SU-DHL-6 (cell line): ENCODE results near the gene LITAFD.
"Not testable (repeated sequence)": the region's sequence is repeated elsewhere in the genome, so short reads cannot be mapped to it uniquely, and the experiment has no call there.

ENCODE experiments used
- H2AFZ ChIP-seq: fragments of 200-600 bp; sonication (generic); 2 replicates; pipeline ENCODE4 v1.6.1; 2014; ENCODE audit warnings: low read depth, mild to moderate bottlenecking, moderate library complexity, mixed read lengths, antibody characterized with exemption, low read length; ENCODE audit not compliant: severe bottlenecking
- H3F3A ChIP-seq: fragments of 200-600 bp; shearing (Covaris generic); 2 replicates; pipeline ENCODE4 v1.6.0; 2016; ENCODE audit warnings: antibody characterized with exemption, mild to moderate bottlenecking; ENCODE audit not compliant: insufficient read depth
- H3K27ac ChIP-seq: fragments of 200-600 bp; sonication (generic); 2 replicates; pipeline ENCODE4 v1.5.1; 2016; ENCODE audit warnings: low read depth, mild to moderate bottlenecking, low read length, moderate library complexity, mixed read lengths
- H3K27me3 ChIP-seq: fragments of 200-600 bp; sonication (generic), shearing (Covaris generic); 2 replicates; pipeline ENCODE4 v1.6.0; 2014; ENCODE audit warnings: mild to moderate bottlenecking, low read length
- H3K36me3 ChIP-seq: fragments of 200-600 bp; sonication (generic); 2 replicates; pipeline ENCODE4 v1.6.1; 2014; ENCODE audit warnings: mild to moderate bottlenecking, low read length, mixed read lengths
- H3K4me2 ChIP-seq: fragments of 300-600, 200-600 bp; shearing (Covaris generic), sonication (generic); 2 replicates; pipeline ENCODE4 v1.6.0; 2014; ENCODE audit warnings: low read length, low read depth, mild to moderate bottlenecking; ENCODE audit not compliant: poor library complexity, severe bottlenecking
- H3K4me3 ChIP-seq: fragments of 200-600 bp; sonication (generic); 2 replicates; pipeline ENCODE4 v1.5.1; 2014; ENCODE audit warnings: antibody characterized with exemption, low read length, mild to moderate bottlenecking, mixed read lengths; ENCODE audit not compliant: insufficient read depth, poor library complexity, severe bottlenecking
- H3K79me2 ChIP-seq: fragments of 200-600 bp; sonication (generic); 2 replicates; pipeline ENCODE4 v1.6.1; 2014; ENCODE audit warnings: mild to moderate bottlenecking, low read length, moderate library complexity; ENCODE audit not compliant: insufficient read depth
- H3K9ac ChIP-seq: fragments of 200-600 bp; sonication (generic); 2 replicates; pipeline ENCODE4 v1.7.0; 2014; ENCODE audit warnings: mild to moderate bottlenecking, low read length
- H3K9me2 ChIP-seq: fragments of 200-600 bp; sonication (generic); replicated peaks from 2 replicates; pipeline ENCODE4 v1.6.1; 2014; ENCODE audit warnings: low read length; ENCODE audit not compliant: insufficient read depth
- H3K9me3 ChIP-seq: fragments of 200-600 bp; sonication (generic); 2 replicates; pipeline ENCODE4 v1.6.1; 2014; ENCODE audit warnings: low read length, mixed read lengths; ENCODE audit not compliant: insufficient read depth
- H4K20me1 ChIP-seq: fragments of 200-600 bp; sonication (generic); 2 replicates; pipeline ENCODE4 v1.6.1; 2014; ENCODE audit warnings: low read depth, mild to moderate bottlenecking, antibody characterized with exemption, low read length, moderate library complexity, mixed read lengths
- CTCF ChIP-seq: fragments of 200-600 bp; sonication (generic); IDR thresholded peaks from one replicate; pipeline ENCODE4 v1.5.1; 2017; ENCODE audit warnings: antibody characterized with exemption, mild to moderate bottlenecking, low read length, moderate library complexity; ENCODE audit not compliant: insufficient read depth, poor library complexity, severe bottlenecking
- EZH2phosphoT487 ChIP-seq: fragments of 200-600 bp; sonication (generic), shearing (Covaris generic); conservative IDR thresholded peaks from 2 replicates; pipeline ENCODE4 v1.6.1; 2018; ENCODE audit warnings: mild to moderate bottlenecking, antibody characterized with exemption, low read length, moderate library complexity, mixed read lengths

LITAFD gene

GRCh38 chr16:8872967-8873865, 8.9 kb upstream of the LITAFD start:
- Histone ChIP-seq H4K20me1 (no peaks in the 10 kb centered on the region), H3K9me3 (no peaks in the 10 kb centered on the region)
- TF ChIP-seq EZH2phosphoT487 (no peak), CTCF (no peak)

DNA sequence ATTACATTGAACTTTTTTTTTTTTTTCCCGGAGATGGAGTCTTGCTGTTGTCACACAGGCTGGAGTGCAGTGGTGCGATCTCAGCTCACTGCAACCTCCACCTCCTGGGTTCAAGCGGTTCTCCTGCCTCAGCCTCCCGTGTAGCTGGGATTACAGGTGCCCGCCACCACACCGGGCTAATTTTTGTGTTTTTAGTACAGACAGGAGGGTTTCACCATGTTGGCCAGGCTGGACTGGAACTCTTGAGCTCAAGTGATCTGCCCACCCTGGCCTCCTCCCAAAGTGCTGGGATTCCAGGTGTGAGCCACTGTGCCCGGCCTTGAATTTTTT, 8.3 kb upstream of the LITAFD start:
- H4K20me1 ChIP-seq, H3K27me3 ChIP-seq, H3F3A ChIP-seq, H3K4me2 ChIP-seq, H3K27ac ChIP-seq, H3K9ac ChIP-seq, H3K9me2 ChIP-seq, H3K36me3 ChIP-seq, H3K9me3 ChIP-seq, H3K79me2 ChIP-seq, H2AFZ ChIP-seq, H3K4me3 ChIP-seq: not testable (repeated sequence)

More at GRCh38 chr16:8872967-8873865, 8.9 kb upstream of the LITAFD start:
- Histone ChIP-seq H3K36me3 (no peaks in the 10 kb centered on the region), H3K79me2 (no peaks in the 10 kb centered on the region), H3K4me2 (no peak overlapping the region), H3K27ac (no peak overlapping the region), H3K27me3 (no peaks in the 10 kb centered on the region), H3K9me2 (no peaks in the 10 kb centered on the region), H2AFZ (no peak overlapping the region), H3F3A (peaks cover 4% of the 10 kb centered on the region; the same call in 1 of the 2 replicates), H3K9ac (no peak overlapping the region), H3K4me3 (no peak overlapping the region)

DNA sequence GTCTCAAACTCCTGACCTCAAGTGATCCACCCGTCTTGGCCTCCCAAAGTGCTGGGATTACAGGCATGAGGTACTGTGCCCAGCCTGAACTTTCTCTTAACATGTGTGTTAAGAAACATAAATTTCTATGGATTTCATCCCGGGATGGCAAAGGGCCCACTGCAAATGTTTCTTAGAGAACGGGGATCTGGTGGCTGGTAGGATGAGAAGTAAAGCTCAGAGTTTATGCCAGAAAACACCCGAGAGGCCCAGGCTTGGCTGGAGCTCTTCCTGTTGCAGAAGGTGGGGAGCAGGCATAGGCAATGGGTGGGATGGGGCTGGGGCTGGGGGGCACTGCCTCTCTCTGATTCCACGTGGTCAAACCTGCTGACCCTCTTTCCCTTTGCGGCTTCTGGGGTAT, 7.8 kb upstream of the LITAFD start:
- H3K9ac ChIP-seq = no peak overlapping the region
- no peak overlapping the region for H2AFZ ChIP-seq
- H3F3A ChIP-seq = 0 out of 2 replicates have a peak, but pooled peaks cover 4% of the 10 kb centered on the region
- no peaks in the 10 kb centered on the region for H3K36me3 ChIP-seq
- no peaks in the 10 kb centered on the region for H3K9me2 ChIP-seq
- H3K9me3 ChIP-seq = no peaks in the 10 kb centered on the region
- H3K79me2 ChIP-seq = no peaks in the 10 kb centered on the region
- H3K4me2 ChIP-seq = no peak overlapping the region
- H3K27me3 ChIP-seq = no peaks in the 10 kb centered on the region
- H4K20me1 ChIP-seq = no peaks in the 10 kb centered on the region
- no peak overlapping the region for H3K4me3 ChIP-seq
- no peak for TF ChIP-seq CTCF
- TF ChIP-seq EZH2phosphoT487 = no peak
- no peak overlapping the region for H3K27ac ChIP-seq

DNA sequence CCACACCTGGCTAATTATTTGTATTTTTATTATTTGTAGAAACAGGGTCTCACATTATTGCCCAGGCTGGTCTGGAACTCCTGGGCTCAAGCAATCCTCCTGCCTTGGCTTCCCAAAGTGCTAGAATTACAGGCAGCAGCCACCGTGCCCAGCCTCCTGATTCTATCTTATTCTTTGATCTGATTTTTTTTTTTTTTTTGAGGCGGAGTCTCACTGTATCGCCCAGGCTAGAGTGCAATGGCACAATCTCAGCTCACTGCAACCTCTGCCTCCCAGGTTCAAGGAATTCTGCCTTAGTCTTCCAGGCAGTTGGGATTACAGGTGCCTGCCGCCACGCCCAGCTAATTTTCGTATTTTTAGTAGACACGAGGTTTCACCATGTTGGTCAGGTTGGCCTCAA, 6.8 kb upstream of the LITAFD start:
- not testable (repeated sequence) for H3K9ac ChIP-seq

More for the DNA sequence above, 6.8 kb upstream of the LITAFD start:
- H3K27me3 ChIP-seq, H3K9me2 ChIP-seq, H3K27ac ChIP-seq, H3K79me2 ChIP-seq, H3K9me3 ChIP-seq, H4K20me1 ChIP-seq, H3K36me3 ChIP-seq, H3K4me3 ChIP-seq, H2AFZ ChIP-seq, H3F3A ChIP-seq, H3K4me2 ChIP-seq: not testable (repeated sequence)
